Hepatocyte (in vitro differentiated cells): ENCODE measurements around the gene RND2. TPM values are rescaled to one million over a fixed set of nuclear protein-coding genes. Genes with fewer than 3 reads are reported as not detected.

Source experiments
- DNase-seq: peaks from one replicate; pipeline ENCODE4 v3.0.0-alpha.2; 2016; ENCODE audit warnings: low spot score
- H2AFZ ChIP-seq: fragments of 200-600 bp; sonication (generic); 2 replicates; pipeline ENCODE4 v1.6.0; 2016; ENCODE audit warnings: antibody characterized with exemption, mild to moderate bottlenecking
- H3K27ac ChIP-seq: fragments of 200-600 bp; sonication (generic); 2 replicates; pipeline ENCODE4 v1.5.1; 2016; ENCODE audit warnings: mild to moderate bottlenecking
- H3K27me3 ChIP-seq: fragments of 200-600 bp; sonication (generic); 2 replicates; pipeline ENCODE4 v1.6.1; 2016
- H3K36me3 ChIP-seq: fragments of 200-600 bp; sonication (generic); replicated peaks from 2 replicates; pipeline ENCODE4 v1.5.1; 2016; ENCODE audit warnings: low read depth; ENCODE audit not compliant: insufficient read depth
- H3K4me1 ChIP-seq: fragments of 200-600 bp; sonication (generic); 2 replicates; pipeline ENCODE4 v1.5.1; 2016; ENCODE audit warnings: mild to moderate bottlenecking, moderate library complexity; ENCODE audit not compliant: insufficient read depth
- H3K4me2 ChIP-seq: fragments of 200-600 bp; sonication (generic); 2 replicates; pipeline ENCODE4 v1.6.0; 2016
- H3K4me3 ChIP-seq: fragments of 200-600 bp; sonication (generic); 2 replicates; pipeline ENCODE4 v1.5.1; 2016; ENCODE audit warnings: mild to moderate bottlenecking
- H3K79me2 ChIP-seq: fragments of 200-600 bp; sonication (generic); 2 replicates; pipeline ENCODE4 v1.6.0; 2017; ENCODE audit warnings: mild to moderate bottlenecking
- H3K9me2 ChIP-seq: fragments of 200-600 bp; sonication (generic); replicated peaks from 2 replicates; pipeline ENCODE4 v1.6.0; 2017; ENCODE audit warnings: mild to moderate bottlenecking; ENCODE audit not compliant: insufficient read depth
- H3K9me3 ChIP-seq: fragments of 200-600 bp; sonication (generic); 2 replicates; pipeline ENCODE4 v1.5.1; 2016; ENCODE audit warnings: low read depth, mild to moderate bottlenecking
- H4K20me1 ChIP-seq: fragments of 200-600 bp; sonication (generic); 2 replicates; pipeline ENCODE4 v1.6.0; 2016; ENCODE audit warnings: mild to moderate bottlenecking; ENCODE audit not compliant: insufficient read depth, poor library complexity, severe bottlenecking
- EZH2 ChIP-seq: fragments of 200-600 bp; sonication (generic); IDR thresholded peaks from 2 replicates; pipeline ENCODE4 v1.6.1; 2016; ENCODE audit warnings: antibody characterized with exemption, mild to moderate bottlenecking, borderline replicate concordance
- EZH2phosphoT487 ChIP-seq: fragments of 200-600 bp; sonication (generic); IDR thresholded peaks from one replicate; pipeline ENCODE4 v1.6.1; 2018; ENCODE audit warnings: antibody characterized with exemption, mild to moderate bottlenecking, low read depth, moderate library complexity; ENCODE audit not compliant: unreplicated experiment, severe bottlenecking
- WGBS: methylation state at CpG from one replicate; pipeline ENCODE4 v1.1.6; 2016; ENCODE audit warnings: low lambda C conversion rate; ENCODE audit errors: missing lambda C conversion rate; 5-methylcytosine and 5-hydroxymethylcytosine counted together
- polyA plus RNA-seq: library from polyadenylated mRNA; unstranded; fragments of >200 nt; fragmentation: Nextera tagmentation; extraction: Ambion mirVana; gene quantifications from 2 replicates; pipeline ENCODE4 v1.2.1, GENCODE V29; 2016
- total RNA-seq: library from RNA; depleted of rRNA; stranded (reverse); fragments of >200 nt; gene quantifications from 2 replicates; pipeline ENCODE4 v1.2.3, GENCODE V29; 2014
- TF ChIP-seq, protein P1 (sequence below): fragments of 200-600 bp; sonication (generic); IDR thresholded peaks from 2 replicates; pipeline ENCODE4 v1.5.1; 2016; ENCODE audit warnings: antibody characterized with exemption, mild to moderate bottlenecking; ENCODE audit not compliant: poor library complexity

The RND2 gene
- total and polyA plus RNA-seq, 2 experiments from 2014 or later = 2.6 to 6.3 TPM

GRCh38 chr17:42985225-42985624, 39.8 kb upstream of the RND2 start:
- no peaks in the 10 kb centered on the region for H3K9me2 ChIP-seq
- no peak for DNase-seq
- H3K79me2 ChIP-seq = peaks cover 52% of the 10 kb centered on the region
- 74% methylated on average over 1 of the region's 1 CpG for WGBS
- no peaks in the 10 kb centered on the region for H3K36me3 ChIP-seq
- no peaks in the 10 kb centered on the region for H3K27me3 ChIP-seq
- peaks cover 8% of the 10 kb centered on the region for H4K20me1 ChIP-seq
- no peak overlapping the region for H3K27ac ChIP-seq
- no peak overlapping the region for H3K4me3 ChIP-seq
- no peak overlapping the region for H2AFZ ChIP-seq
- no peak overlapping the region for H3K4me2 ChIP-seq
- TF ChIP-seq EZH2 (no peak), EZH2phosphoT487 (no peak)
- TF ChIP-seq, protein P1, sequence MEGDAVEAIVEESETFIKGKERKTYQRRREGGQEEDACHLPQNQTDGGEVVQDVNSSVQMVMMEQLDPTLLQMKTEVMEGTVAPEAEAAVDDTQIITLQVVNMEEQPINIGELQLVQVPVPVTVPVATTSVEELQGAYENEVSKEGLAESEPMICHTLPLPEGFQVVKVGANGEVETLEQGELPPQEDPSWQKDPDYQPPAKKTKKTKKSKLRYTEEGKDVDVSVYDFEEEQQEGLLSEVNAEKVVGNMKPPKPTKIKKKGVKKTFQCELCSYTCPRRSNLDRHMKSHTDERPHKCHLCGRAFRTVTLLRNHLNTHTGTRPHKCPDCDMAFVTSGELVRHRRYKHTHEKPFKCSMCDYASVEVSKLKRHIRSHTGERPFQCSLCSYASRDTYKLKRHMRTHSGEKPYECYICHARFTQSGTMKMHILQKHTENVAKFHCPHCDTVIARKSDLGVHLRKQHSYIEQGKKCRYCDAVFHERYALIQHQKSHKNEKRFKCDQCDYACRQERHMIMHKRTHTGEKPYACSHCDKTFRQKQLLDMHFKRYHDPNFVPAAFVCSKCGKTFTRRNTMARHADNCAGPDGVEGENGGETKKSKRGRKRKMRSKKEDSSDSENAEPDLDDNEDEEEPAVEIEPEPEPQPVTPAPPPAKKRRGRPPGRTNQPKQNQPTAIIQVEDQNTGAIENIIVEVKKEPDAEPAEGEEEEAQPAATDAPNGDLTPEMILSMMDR = no peak
- no peaks in the 10 kb centered on the region for H3K9me3 ChIP-seq
- H3K4me1 ChIP-seq = peaks cover 6% of the 10 kb centered on the region

GRCh38 chr17:42989141-42989540, 35.9 kb upstream of the RND2 start:
- Histone ChIP-seq H2AFZ (no peak overlapping the region), H3K4me3 (no peak overlapping the region), H3K27me3 (no peaks in the 10 kb centered on the region), H4K20me1 (peaks cover 3% of the 10 kb centered on the region), H3K9me3 (no peaks in the 10 kb centered on the region), H3K27ac (no peak overlapping the region), H3K9me2 (no peaks in the 10 kb centered on the region), H3K79me2 (peaks cover 19% of the 10 kb centered on the region), H3K4me2 (no peak overlapping the region), H3K36me3 (no peaks in the 10 kb centered on the region), H3K4me1 (no peaks in the 10 kb centered on the region)
- DNase-seq = no peak
- 95% methylated on average over 5 of the region's 5 CpGs for WGBS
- TF ChIP-seq, protein P1 = no peak
- TF ChIP-seq EZH2 (no peak), EZH2phosphoT487 (no peak)

- no peak for DNase-seq
- Histone ChIP-seq H3K4me1 (no peaks in the 10 kb centered on the region), H3K4me3 (no peak overlapping the region), H3K9me2 (no peaks in the 10 kb centered on the region), H3K27me3 (no peaks in the 10 kb centered on the region), H3K4me2 (no peak overlapping the region), H3K27ac (no peak overlapping the region), H4K20me1 (peaks cover 3% of the 10 kb centered on the region), H3K9me3 (no peaks in the 10 kb centered on the region), H3K79me2 (peaks cover 13% of the 10 kb centered on the region), H3K36me3 (no peaks in the 10 kb centered on the region), H2AFZ (no peak overlapping the region)
- WGBS = 89% methylated on average over 6 of the region's 6 CpGs
- TF ChIP-seq, protein P1 = no peak
- TF ChIP-seq EZH2 (no peak), EZH2phosphoT487 (no peak)
Observed at GRCh38 chr17:42989726-42990652, 35.0 kb upstream of the RND2 start.
